H9 (cell line): Measurements from ENCODE around the gene FAM24A. TPM values are rescaled to one million over a fixed set of nuclear protein-coding genes. Genes with fewer than 3 reads are reported as not detected.

Experiments used
- DNase-seq: peaks from one replicate; pipeline ENCODE4 v3.0.0-alpha.2; 2017
- H2AFZ ChIP-seq: one replicate; pipeline ENCODE4 v1.6.1; 2013; ENCODE audit warnings: mild to moderate bottlenecking, low read length, control low read depth, moderate library complexity
- H2AK5ac ChIP-seq: 2 replicates; pipeline ENCODE4 v1.6.1; 2013; ENCODE audit warnings: low read length, control low read depth, mixed read lengths; ENCODE audit not compliant: insufficient read length
- H2BK120ac ChIP-seq: one replicate; pipeline ENCODE4 v1.6.1; 2013; ENCODE audit warnings: low read depth, mild to moderate bottlenecking, low read length, control low read depth, inconsistent platforms; ENCODE audit not compliant: poor library complexity, severe bottlenecking
- H2BK12ac ChIP-seq: 2 replicates; pipeline ENCODE4 v1.6.1; 2013; ENCODE audit warnings: low read length, control low read depth, mixed read lengths, low read depth; ENCODE audit not compliant: insufficient read length
- H2BK15ac ChIP-seq: 2 replicates; pipeline ENCODE4 v1.6.1; 2013; ENCODE audit warnings: low read depth, low read length, control low read depth
- H2BK20ac ChIP-seq: one replicate; pipeline ENCODE4 v1.6.1; 2013; ENCODE audit warnings: low read depth, mild to moderate bottlenecking, low read length, control low read depth, inconsistent platforms; ENCODE audit not compliant: poor library complexity, severe bottlenecking
- H2BK5ac ChIP-seq: 2 replicates; pipeline ENCODE4 v1.6.1; 2013; ENCODE audit warnings: low read length, control low read depth, mixed read lengths; ENCODE audit not compliant: insufficient read length
- H3K14ac ChIP-seq: 2 replicates; pipeline ENCODE4 v1.6.1; 2013; ENCODE audit warnings: low read length, control low read depth; ENCODE audit not compliant: insufficient read depth
- H3K18ac ChIP-seq: 2 replicates; pipeline ENCODE4 v1.6.1; 2013; ENCODE audit warnings: low read depth, mild to moderate bottlenecking, mixed read lengths, low read length, control low read depth; ENCODE audit not compliant: insufficient read length
- H3K23ac ChIP-seq: 2 replicates; pipeline ENCODE4 v1.6.1; 2013; ENCODE audit warnings: low read length, control low read depth, mixed read lengths, low read depth; ENCODE audit not compliant: insufficient read length
- H3K23me2 ChIP-seq: 2 replicates; pipeline ENCODE4 v1.6.1; 2013; ENCODE audit warnings: low read depth, mild to moderate bottlenecking, mixed read lengths, low read length, control low read depth; ENCODE audit not compliant: insufficient read length, poor library complexity, severe bottlenecking
- H3K27ac ChIP-seq: 2 replicates; pipeline ENCODE4 v1.5.1; 2013; ENCODE audit warnings: low read length, control low read depth, mixed read lengths, low read depth; ENCODE audit not compliant: insufficient read length
- H3K27me3 ChIP-seq: 2 replicates; pipeline ENCODE4 v1.6.1; 2013; ENCODE audit warnings: low read length, control low read depth, inconsistent platforms; ENCODE audit not compliant: insufficient read depth
- H3K4ac ChIP-seq: 2 replicates; pipeline ENCODE4 v1.6.1; 2013; ENCODE audit warnings: low read depth, mild to moderate bottlenecking, control low read depth, inconsistent platforms, low read length, moderate library complexity
- H3K4me1 ChIP-seq: 2 replicates; pipeline ENCODE4 v1.6.1; 2013; ENCODE audit warnings: low read length, control low read depth, inconsistent platforms; ENCODE audit not compliant: insufficient read depth
- H3K4me2 ChIP-seq: 2 replicates; pipeline ENCODE4 v1.6.1; 2013; ENCODE audit warnings: low read length, control low read depth, mixed read lengths; ENCODE audit not compliant: insufficient read length, insufficient read depth
- H3K56ac ChIP-seq: 2 replicates; pipeline ENCODE4 v1.6.1; 2013; ENCODE audit warnings: low read depth, mild to moderate bottlenecking, mixed read lengths, low read length, control low read depth; ENCODE audit not compliant: insufficient read length
- H3K79me1 ChIP-seq: 2 replicates; pipeline ENCODE4 v1.6.1; 2013; ENCODE audit warnings: low read depth, mild to moderate bottlenecking, moderate library complexity, low read length, control low read depth, inconsistent platforms; ENCODE audit not compliant: insufficient read depth, poor library complexity, severe bottlenecking
- H3K79me2 ChIP-seq: 2 replicates; pipeline ENCODE4 v1.6.1; 2013; ENCODE audit warnings: low read length, control low read depth, inconsistent platforms; ENCODE audit not compliant: insufficient read depth
- H3K9ac ChIP-seq: 2 replicates; pipeline ENCODE4 v1.6.1; 2013; ENCODE audit warnings: low read length, control low read depth, mixed read lengths; ENCODE audit not compliant: insufficient read length; ENCODE audit errors: extremely low read depth
- H3K9me3 ChIP-seq: one replicate; pipeline ENCODE4 v1.6.1; 2013; ENCODE audit warnings: low read depth, low read length, inconsistent platforms; ENCODE audit not compliant: control insufficient read depth
- H3T11ph ChIP-seq: one replicate; pipeline ENCODE4 v1.6.1; 2013; ENCODE audit warnings: mild to moderate bottlenecking, low read length, control low read depth, inconsistent platforms
- H4K20me1 ChIP-seq: one replicate; pipeline ENCODE4 v1.6.1; 2013; ENCODE audit not compliant: control insufficient read depth, insufficient read length, insufficient read depth
- H4K5ac ChIP-seq: 2 replicates; pipeline ENCODE4 v1.6.1; 2013; ENCODE audit warnings: low read depth, mild to moderate bottlenecking, mixed read lengths, low read length, control low read depth; ENCODE audit not compliant: insufficient read length
- H4K8ac ChIP-seq: replicated peaks from 2 replicates; pipeline ENCODE4 v1.6.1; 2013; ENCODE audit warnings: low read length, control low read depth, mixed read lengths, low read depth; ENCODE audit not compliant: insufficient read length
- H4K91ac ChIP-seq: 2 replicates; pipeline ENCODE4 v1.6.1; 2013; ENCODE audit warnings: low read depth, mild to moderate bottlenecking, moderate library complexity, mixed read lengths, low read length, control low read depth; ENCODE audit not compliant: insufficient read length
- H3K27ac Mint-ChIP-seq, 3 experiments: 2 replicates in 2 of 3; 3 replicates in 1 of 3; pipeline ENCODE4 v1.8.0; 2020 to 2021; ENCODE audit warnings: mixed read lengths in 3 of 3, mild to moderate bottlenecking in 1 of 3, moderate library complexity in 1 of 3
- H3K27me3 Mint-ChIP-seq: 2 replicates; pipeline ENCODE4 v1.8.0; 2021; ENCODE audit warnings: low read depth, mild to moderate bottlenecking, moderate library complexity, mixed read lengths
- H3K36me3 Mint-ChIP-seq, 3 experiments: 2 replicates in 2 of 3; 3 replicates in 1 of 3; pipeline ENCODE4 v1.8.0; 2020 to 2021; ENCODE audit warnings: low read depth in 3 of 3, mixed read lengths in 3 of 3; ENCODE audit not compliant: insufficient read depth in 1 of 3
- H3K4me1 Mint-ChIP-seq, 2 experiments: 2 replicates each; pipeline ENCODE4 v1.8.0; 2020; ENCODE audit warnings: mixed read lengths in 2 of 2
- H3K4me3 Mint-ChIP-seq, 2 experiments: 2 replicates in 1 of 2; 3 replicates in 1 of 2; pipeline ENCODE4 v1.8.0; 2020 to 2021; ENCODE audit warnings: mild to moderate bottlenecking in 2 of 2, mixed read lengths in 2 of 2, moderate library complexity in 1 of 2
- H3K9me3 Mint-ChIP-seq, 2 experiments: 2 replicates in 1 of 2; 3 replicates in 1 of 2; pipeline ENCODE4 v1.8.0; 2020; ENCODE audit warnings: mild to moderate bottlenecking in 2 of 2, mixed read lengths in 2 of 2, moderate library complexity in 1 of 2
- WGBS: extraction: QIAGEN DNeasy Blood & Tissue Kit; methylation state at CpG from one replicate; pipeline ENCODE4 v1.1.7; 2013; ENCODE audit warnings: missing lambda C conversion rate, low lambda C conversion rate, mixed read lengths; ENCODE audit not compliant: insufficient read length; ENCODE audit errors: extremely low coverage; 5-methylcytosine and 5-hydroxymethylcytosine counted together
- total RNA-seq: library from RNA; stranded (reverse); gene quantifications from 2 replicates; pipeline ENCODE4 v1.2.1, GENCODE V29; 2021
- TF ChIP-seq, protein P1 (sequence below): fragments of 200-600 bp; sonication (generic); conservative IDR thresholded peaks from 3 replicates; pipeline ENCODE4 v1.8.0; 2021; ENCODE audit warnings: antibody characterized with exemption, mild to moderate bottlenecking

Gene FAM24A
- total RNA-seq, 1 experiment from 2014 or later: not detected

DNA sequence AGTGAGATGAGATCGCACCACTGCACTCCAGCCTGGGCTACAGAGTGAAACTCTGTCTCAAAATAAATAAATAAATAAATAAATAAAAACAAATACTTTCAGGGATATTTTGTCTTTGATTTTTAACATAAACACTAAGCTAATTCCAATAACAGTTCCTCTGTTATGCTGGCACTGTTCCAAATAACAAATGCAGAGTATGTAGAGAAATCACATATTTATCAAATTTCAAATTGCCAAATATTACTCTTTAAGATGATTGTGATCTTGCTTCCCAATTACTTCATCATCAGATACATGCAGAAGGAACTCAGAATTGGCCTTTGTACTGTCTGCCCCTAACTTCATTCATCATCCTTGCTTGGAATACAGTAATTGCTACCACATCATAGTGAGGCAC is 19.7 kb downstream of the FAM24A start:
- H4K5ac ChIP-seq: no peak overlapping the region
- no peak overlapping the region for H4K91ac ChIP-seq
- H3K27ac ChIP-seq: no peak overlapping the region
- no peak overlapping the region for H2BK5ac ChIP-seq
- H3K4me1 Mint-ChIP-seq: no peaks in the 10 kb centered on the region
- no peaks in the 10 kb centered on the region for H3K23me2 ChIP-seq
- no peak overlapping the region for H2BK15ac ChIP-seq
- no CpG with 5 or more reads among the region's 1 CpG for WGBS
- no peaks in the 10 kb centered on the region; the same call in 1 of the 2 replicates for H3K27me3 Mint-ChIP-seq
- no peaks in the 10 kb centered on the region for H3K4me1 ChIP-seq
- no peak overlapping the region for H2AK5ac ChIP-seq
- H4K20me1 ChIP-seq: no peaks in the 10 kb centered on the region
- no peak overlapping the region for H3K23ac ChIP-seq
- H3K79me1 ChIP-seq: no peaks in the 10 kb centered on the region
- no peak overlapping the region for H2BK12ac ChIP-seq
- no peak overlapping the region for H3K27ac Mint-ChIP-seq
- H3T11ph ChIP-seq: no peak overlapping the region
- no peaks in the 10 kb centered on the region for H3K79me2 ChIP-seq
- H3K18ac ChIP-seq: no peak overlapping the region
- H3K56ac ChIP-seq: no peak overlapping the region
- H3K4me3 Mint-ChIP-seq: no peak overlapping the region
- H3K27me3 ChIP-seq: no peaks in the 10 kb centered on the region
- H3K4me2 ChIP-seq: no peak overlapping the region
- peaks cover 0 to 4% (median 0%) of the 10 kb centered on the region in 3 experiments; a peak in 3 of 7 replicates for H3K36me3 Mint-ChIP-seq
- no peak overlapping the region for H2BK120ac ChIP-seq
- H3K14ac ChIP-seq: no peak overlapping the region
- H2AFZ ChIP-seq: no peak overlapping the region
- no peak overlapping the region for H3K9ac ChIP-seq
- peaks cover 0 to 4% of the 10 kb centered on the region in 2 experiments; a peak in 1 of 5 replicates for H3K9me3 Mint-ChIP-seq
- no peaks in the 10 kb centered on the region for H3K9me3 ChIP-seq
- no peak overlapping the region for H4K8ac ChIP-seq
- no peak overlapping the region for H2BK20ac ChIP-seq
- H3K4ac ChIP-seq: no peak overlapping the region
- TF ChIP-seq, protein P1, sequence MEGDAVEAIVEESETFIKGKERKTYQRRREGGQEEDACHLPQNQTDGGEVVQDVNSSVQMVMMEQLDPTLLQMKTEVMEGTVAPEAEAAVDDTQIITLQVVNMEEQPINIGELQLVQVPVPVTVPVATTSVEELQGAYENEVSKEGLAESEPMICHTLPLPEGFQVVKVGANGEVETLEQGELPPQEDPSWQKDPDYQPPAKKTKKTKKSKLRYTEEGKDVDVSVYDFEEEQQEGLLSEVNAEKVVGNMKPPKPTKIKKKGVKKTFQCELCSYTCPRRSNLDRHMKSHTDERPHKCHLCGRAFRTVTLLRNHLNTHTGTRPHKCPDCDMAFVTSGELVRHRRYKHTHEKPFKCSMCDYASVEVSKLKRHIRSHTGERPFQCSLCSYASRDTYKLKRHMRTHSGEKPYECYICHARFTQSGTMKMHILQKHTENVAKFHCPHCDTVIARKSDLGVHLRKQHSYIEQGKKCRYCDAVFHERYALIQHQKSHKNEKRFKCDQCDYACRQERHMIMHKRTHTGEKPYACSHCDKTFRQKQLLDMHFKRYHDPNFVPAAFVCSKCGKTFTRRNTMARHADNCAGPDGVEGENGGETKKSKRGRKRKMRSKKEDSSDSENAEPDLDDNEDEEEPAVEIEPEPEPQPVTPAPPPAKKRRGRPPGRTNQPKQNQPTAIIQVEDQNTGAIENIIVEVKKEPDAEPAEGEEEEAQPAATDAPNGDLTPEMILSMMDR: no peak
- DNase-seq: no peak
